AG04449 (cell line): ENCODE data around the gene KIF26B.
"Not testable (repeated sequence)": the region's sequence is repeated elsewhere in the genome, so short reads cannot be mapped to it uniquely, and the experiment has no call there.

Source experiments
- CTCF ChIA-PET: fragments of 350-600 bp; formaldehyde crosslinking; extraction: SDS; loops from one replicate; lab custom pipeline; 2021; ENCODE audit warnings: antibody characterized with exemption; lab: Yijun Ruan, JAX
- POLR2A ChIA-PET: fragments of 400-600, 350-600 bp; formaldehyde crosslinking; extraction: SDS; loops from one replicate; lab custom pipeline; 2020; ENCODE audit warnings: antibody characterized with exemption, inconsistent platforms; lab: Yijun Ruan, JAX
- DNase-seq: peaks from one replicate; pipeline ENCODE4 v3.0.0-alpha.2; 2010; ENCODE audit warnings: low read depth, low spot score
- H3K4me3 ChIP-seq: 2 replicates; pipeline ENCODE4 v1.5.1; 2011; ENCODE audit warnings: low read depth, mild to moderate bottlenecking, control low read depth, low read length
- CTCF ChIP-seq: IDR thresholded peaks from one replicate; pipeline ENCODE4 v1.5.1; 2011; ENCODE audit warnings: mild to moderate bottlenecking, moderate library complexity, low read length, control low read depth, inconsistent platforms; ENCODE audit not compliant: insufficient read depth; ENCODE audit errors: missing control alignments

KIF26B gene

DNA sequence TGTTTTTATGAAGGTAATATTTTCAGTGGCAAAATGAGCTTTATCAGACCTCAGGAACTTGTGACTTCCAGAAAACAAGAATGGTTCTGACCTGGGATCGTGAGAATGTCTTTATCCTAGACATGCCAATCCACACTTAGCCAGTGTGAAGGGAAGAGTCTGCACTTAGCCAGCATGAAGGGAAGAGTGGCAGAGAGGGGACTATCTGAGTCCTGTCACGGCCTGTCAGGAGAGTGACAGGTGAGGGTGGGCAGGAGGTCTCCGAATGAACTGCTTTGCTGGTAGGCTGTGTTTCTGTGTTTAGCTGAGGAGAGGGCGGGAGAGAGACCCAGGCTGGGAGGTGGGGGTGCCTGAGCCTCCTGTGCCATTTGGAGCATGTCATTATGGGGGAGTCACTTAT is 173.1 kb downstream of the KIF26B start:
- ChIA-PET CTCF (interaction anchor here (2.0 kb wide), 1 partner anchor 15 kb away, joined by 4 read pairs; no protein-coding TSS in a partner anchor), POLR2A (no interaction called here)
- TF ChIP-seq CTCF, result no peak
- no peak for DNase-seq
- no peak overlapping the region for H3K4me3 ChIP-seq

DNA sequence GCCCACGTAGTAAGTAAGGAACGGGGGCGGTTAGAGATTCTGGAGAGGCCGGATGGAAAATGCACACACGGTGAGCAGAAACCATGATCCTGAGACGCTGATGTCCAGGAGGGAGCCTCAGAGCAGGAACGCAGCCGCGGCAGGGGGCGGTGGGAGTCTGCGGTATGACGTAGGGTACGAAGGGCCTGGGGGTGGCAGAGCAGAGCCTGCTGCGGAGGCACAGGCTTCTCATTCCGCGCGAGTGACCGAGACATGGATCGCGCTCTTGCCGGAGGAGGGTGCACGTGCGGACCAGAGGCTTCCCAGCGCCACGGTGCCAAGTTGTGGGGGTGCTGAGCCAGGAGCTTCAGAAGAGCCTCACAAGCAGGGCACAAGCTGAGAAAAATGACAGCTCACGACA is 176.2 kb downstream of the KIF26B start:
- TF ChIP-seq CTCF, result no peak
- ChIA-PET POLR2A (no interaction called here), CTCF (no interaction called here)
- DNase-seq, result no peak
- H3K4me3 ChIP-seq, result no peak overlapping the region

GRCh38 chr1:245332085-245332484 is 177.3 kb downstream of the KIF26B start:
- CTCF ChIA-PET, result no interaction called here
- POLR2A ChIA-PET, result no interaction called here
- H3K4me3 ChIP-seq, result no peak overlapping the region
- TF ChIP-seq CTCF, result no peak
- DNase-seq, result no peak

GRCh38 chr1:245332513-245332912 is 177.7 kb downstream of the KIF26B start:
- TF ChIP-seq CTCF, result no peak
- no peak overlapping the region for H3K4me3 ChIP-seq
- ChIA-PET CTCF (no interaction called here), POLR2A (no interaction called here)
- no peak for DNase-seq

- DNase-seq, result no peak
- CTCF ChIA-PET, result no interaction called here
- no peak overlapping the region for H3K4me3 ChIP-seq
- POLR2A ChIA-PET, result no interaction called here
- TF ChIP-seq CTCF, result no peak
These were observed 179.4 kb downstream of the KIF26B start for GRCh38 chr1:245334235-245334634.

DNA sequence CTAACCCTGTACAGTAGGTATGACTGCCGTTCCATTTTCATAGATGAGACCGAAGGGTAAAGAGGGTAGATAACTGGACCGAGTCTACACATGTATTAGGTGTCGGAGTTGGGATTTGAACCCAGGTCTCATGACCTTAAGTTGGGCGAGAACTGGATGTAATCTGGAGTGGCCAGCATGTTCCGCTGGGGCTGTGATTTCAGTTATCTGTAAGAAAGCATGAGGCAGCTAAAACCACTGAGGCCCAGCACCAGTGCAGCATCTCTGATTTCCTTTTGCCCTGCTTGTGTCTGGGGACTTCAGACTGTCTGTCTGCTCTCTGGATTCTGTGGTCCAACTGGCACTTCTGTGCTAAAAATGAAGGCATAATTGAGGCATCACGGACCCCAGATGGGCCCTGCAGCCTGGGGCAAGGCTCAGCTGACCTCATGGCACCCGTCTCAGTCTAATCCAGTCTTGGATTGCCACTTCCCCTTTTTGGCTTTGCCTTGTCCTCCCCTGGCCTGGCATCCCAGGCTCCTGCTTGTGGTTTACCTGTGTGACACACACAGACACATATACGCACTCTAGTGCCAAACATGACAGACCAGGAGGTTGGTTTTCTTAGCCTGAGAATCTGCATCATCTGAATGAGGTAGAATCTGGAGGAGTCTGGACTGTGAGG is 180.2 kb downstream of the KIF26B start:
- no peak for DNase-seq
- TF ChIP-seq CTCF, result no peak
- CTCF ChIA-PET, result no interaction called here
- POLR2A ChIA-PET, result no interaction called here
- no peak overlapping the region; the same call in 1 of the 2 replicates for H3K4me3 ChIP-seq

GRCh38 chr1:245335684-245336083 is 180.9 kb downstream of the KIF26B start:
- CTCF ChIA-PET, POLR2A ChIA-PET, H3K4me3 ChIP-seq, DNase-seq: not testable (repeated sequence)
